Ovary (tissue), 3 donors: ENCODE data around the gene EDIL3.

Source experiments
- CTCF ChIP-seq, 3 donors: fragments of 450-650 bp in 2 of 3; fragments of 200-600 bp in 1 of 3; IDR thresholded peaks; one replicate each; pipeline versions ENCODE4 v1.5.1 to v1.8.0; 2016 to 2022; ENCODE audit warnings: antibody characterized with exemption in 3 of 3, mild to moderate bottlenecking in 1 of 3
- POLR2A ChIP-seq: fragments of 450-650 bp; IDR thresholded peaks from one replicate; pipeline ENCODE4 v1.6.1; 2017; ENCODE audit warnings: antibody characterized with exemption, mild to moderate bottlenecking, moderate library complexity
- donor health status: DM: no; HTN: no; CAD: no.

DNA sequence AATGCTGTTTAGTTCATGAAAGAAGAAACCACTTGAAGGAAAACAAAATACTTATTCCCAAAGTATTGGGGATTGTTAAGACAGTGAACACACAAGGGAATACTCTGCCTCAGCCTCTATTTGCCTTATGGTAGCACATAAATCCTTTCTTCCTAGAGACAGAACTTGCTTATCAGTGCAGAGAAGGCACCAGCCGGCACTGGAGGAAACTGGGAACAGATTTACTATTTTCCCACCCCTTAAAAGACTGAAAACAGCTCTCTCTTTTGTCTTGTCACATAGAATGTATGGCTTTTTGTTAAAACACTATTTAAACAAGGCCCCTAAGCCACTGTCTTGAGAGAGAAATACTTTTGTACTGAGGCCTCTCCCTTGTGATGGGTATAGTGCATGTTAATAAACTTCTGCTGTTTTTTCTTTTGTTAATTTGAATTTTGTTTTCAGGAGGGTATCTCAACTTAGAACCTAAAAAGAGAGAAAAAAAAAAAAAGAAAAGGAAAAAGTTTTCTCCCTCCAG is 40.7 kb upstream of the EDIL3 start:
- TF ChIP-seq CTCF (IDR thresholded peaks at IDR 0.05): no peak
- no peak for TF ChIP-seq POLR2A
